Measurements from ENCODE around the gene CCL22.

Gene CCL22

GRCh38 chr16:57358527-57359095 is at the start of gene CCL22:
Gene CCL22 (plus strand): TSS chr16:57358783. CDS start chr16:57358817, 34 bp downstream.
- H3K4me3 Mint-ChIP-seq = peak within 1 kb of the TSS; percentile 78 to 92
- peaks cover 45 to 70% of the 10 kb centered on the region in 2 donors for H3K4me1 Mint-ChIP-seq
- H3K36me3 Mint-ChIP-seq = peaks cover 45 to 49% of the 10 kb centered on the region in 2 donors
- ATAC-seq (replicated peaks) (peak; percentile 78 to 79), DNase-seq (peak; percentile 85)
- no peaks in the 10 kb centered on the region for H3K9me3 Mint-ChIP-seq
- peak within 1 kb of the TSS; percentile 96 for H3K27ac Mint-ChIP-seq
- H3K27me3 Mint-ChIP-seq = no peaks in the 10 kb centered on the region

- ATAC-seq (replicated peaks) (no peak), DNase-seq (no peak)
- H3K4me1 Mint-ChIP-seq = peaks cover 18 to 31% of the 10 kb centered on the region in 2 donors
- no peaks in the 10 kb centered on the region for H3K36me3 Mint-ChIP-seq
- no peak overlapping the region for H3K27ac Mint-ChIP-seq
- peaks cover 12 to 13% of the 10 kb centered on the region in 2 donors for H3K27me3 Mint-ChIP-seq
- no peak overlapping the region for H3K4me3 Mint-ChIP-seq
- no peaks in the 10 kb centered on the region for H3K9me3 Mint-ChIP-seq
Observed at GRCh38 chr16:57310801-57311200, 47.8 kb upstream of the CCL22 start.

GRCh38 chr16:57313509-57313908 is 45.1 kb upstream of the CCL22 start:
- H3K36me3 Mint-ChIP-seq = no peaks in the 10 kb centered on the region
- H3K4me3 Mint-ChIP-seq = no peak overlapping the region
- ATAC-seq (replicated peaks) (no peak), DNase-seq (no peak)
- no peaks in the 10 kb centered on the region for H3K9me3 Mint-ChIP-seq
- no peak overlapping the region for H3K27ac Mint-ChIP-seq
- peaks cover 9 to 10% of the 10 kb centered on the region in 2 donors for H3K27me3 Mint-ChIP-seq
- peaks cover 17 to 35% of the 10 kb centered on the region in 2 donors for H3K4me1 Mint-ChIP-seq

GRCh38 chr16:57314161-57314785 is 44.3 kb upstream of the CCL22 start:
- Mint-ChIP-seq H3K4me3 (peak overlapping the region in 1 of 2 donors; percentile 12), H3K27me3 (peaks cover 9 to 10% of the 10 kb centered on the region in 2 donors), H3K36me3 (no peaks in the 10 kb centered on the region), H3K9me3 (no peaks in the 10 kb centered on the region), H3K4me1 (peaks cover 17 to 33% of the 10 kb centered on the region in 2 donors), H3K27ac (no peak overlapping the region)
- ATAC-seq (replicated peaks) (peak; percentile 56 to 68), DNase-seq (no peak)

GRCh38 chr16:57315416-57315815 is 43.2 kb upstream of the CCL22 start:
- peaks cover 9 to 10% of the 10 kb centered on the region in 2 donors for H3K27me3 Mint-ChIP-seq
- no peaks in the 10 kb centered on the region for H3K9me3 Mint-ChIP-seq
- peaks cover 17 to 29% of the 10 kb centered on the region in 2 donors for H3K4me1 Mint-ChIP-seq
- no peaks in the 10 kb centered on the region for H3K36me3 Mint-ChIP-seq
- ATAC-seq (replicated peaks) (no peak), DNase-seq (no peak)
- H3K27ac Mint-ChIP-seq = no peak overlapping the region
- no peak overlapping the region for H3K4me3 Mint-ChIP-seq

GRCh38 chr16:57316390-57317017 is 42.1 kb upstream of the CCL22 start:
- peaks cover 9 to 10% of the 10 kb centered on the region in 2 donors for H3K27me3 Mint-ChIP-seq
- H3K4me1 Mint-ChIP-seq = peaks cover 15 to 21% of the 10 kb centered on the region in 2 donors
- no peak overlapping the region for H3K4me3 Mint-ChIP-seq
- ATAC-seq (replicated peaks) (no peak), DNase-seq (no peak)
- no peak overlapping the region for H3K27ac Mint-ChIP-seq
- H3K9me3 Mint-ChIP-seq = no peaks in the 10 kb centered on the region
- no peaks in the 10 kb centered on the region for H3K36me3 Mint-ChIP-seq

GRCh38 chr16:57318240-57318970 is 40.2 kb upstream of the CCL22 start:
- Mint-ChIP-seq H3K36me3 (no peaks in the 10 kb centered on the region), H3K27me3 (peaks cover 4 to 5% of the 10 kb centered on the region in 2 donors), H3K4me3 (no peak overlapping the region), H3K4me1 (peaks cover 14 to 21% of the 10 kb centered on the region in 2 donors), H3K9me3 (no peaks in the 10 kb centered on the region), H3K27ac (no peak overlapping the region)
- DNase-seq (no peak), ATAC-seq (replicated peaks) (no peak)

GRCh38 chr16:57319646-57320045 is 38.9 kb upstream of the CCL22 start:
- no peak for ATAC-seq (replicated peaks)

GRCh38 chr16:57324749-57325148 is 33.8 kb upstream of the CCL22 start:
- ATAC-seq (replicated peaks) = peak; percentile 78 to 85
- peak overlapping the region; percentile 1 for H3K27ac Mint-ChIP-seq

More at GRCh38 chr16:57319646-57320045, 38.9 kb upstream of the CCL22 start:
- H3K27ac Mint-ChIP-seq = no peak overlapping the region
- H3K4me1 Mint-ChIP-seq = peaks cover 9 to 21% of the 10 kb centered on the region in 2 donors
- peaks cover 4 to 5% of the 10 kb centered on the region in 2 donors for H3K27me3 Mint-ChIP-seq
- H3K4me3 Mint-ChIP-seq = no peak overlapping the region
- H3K9me3 Mint-ChIP-seq = no peaks in the 10 kb centered on the region
- DNase-seq = no peak
- no peaks in the 10 kb centered on the region for H3K36me3 Mint-ChIP-seq

GRCh38 chr16:57325458-57325857 is 33.1 kb upstream of the CCL22 start:
- ATAC-seq (replicated peaks) = peak in 1 of 2 donors; percentile 19
- DNase-seq = no peak
- no peaks in the 10 kb centered on the region for H3K9me3 Mint-ChIP-seq
- H3K27me3 Mint-ChIP-seq = no peaks in the 10 kb centered on the region
- H3K4me3 Mint-ChIP-seq = no peak overlapping the region
- H3K27ac Mint-ChIP-seq = no peak overlapping the region
- no peaks in the 10 kb centered on the region for H3K36me3 Mint-ChIP-seq
- peaks cover 13% of the 10 kb centered on the region in 2 donors for H3K4me1 Mint-ChIP-seq

More at GRCh38 chr16:57324749-57325148, 33.8 kb upstream of the CCL22 start:
- H3K9me3 Mint-ChIP-seq = no peaks in the 10 kb centered on the region
- H3K4me3 Mint-ChIP-seq = peak overlapping the region in 1 of 2 donors; percentile 28
- peaks cover 9 to 13% of the 10 kb centered on the region in 2 donors for H3K4me1 Mint-ChIP-seq
- no peaks in the 10 kb centered on the region for H3K27me3 Mint-ChIP-seq
- no peak for DNase-seq
- H3K36me3 Mint-ChIP-seq = no peaks in the 10 kb centered on the region

- Mint-ChIP-seq H3K4me1 (peaks cover 5 to 8% of the 10 kb centered on the region in 2 donors), H3K27me3 (peaks cover 0 to under 1% of the 10 kb centered on the region in 2 donors), H3K36me3 (peaks cover 3 to 7% of the 10 kb centered on the region in 2 donors), H3K4me3 (no peak overlapping the region), H3K27ac (no peak overlapping the region), H3K9me3 (peaks cover 3 to 5% of the 10 kb centered on the region in 2 donors)
- ATAC-seq (replicated peaks) = no peak
- no peak for DNase-seq
Observed at GRCh38 chr16:57329718-57330327, 28.8 kb upstream of the CCL22 start.

GRCh38 chr16:57331355-57331754 is 27.2 kb upstream of the CCL22 start:
- peak overlapping the region; percentile 9 for H3K27ac Mint-ChIP-seq
- peaks cover 0 to 5% of the 10 kb centered on the region in 2 donors for H3K27me3 Mint-ChIP-seq
- no peak overlapping the region for H3K4me3 Mint-ChIP-seq
- peaks cover 0 to 4% of the 10 kb centered on the region in 2 donors for H3K4me1 Mint-ChIP-seq
- ATAC-seq (replicated peaks) (no peak), DNase-seq (no peak)
- peaks cover 3 to 7% of the 10 kb centered on the region in 2 donors for H3K36me3 Mint-ChIP-seq
- peaks cover 3 to 5% of the 10 kb centered on the region in 2 donors for H3K9me3 Mint-ChIP-seq

- ATAC-seq (replicated peaks) = no peak
- peaks cover 3 to 6% of the 10 kb centered on the region in 2 donors for H3K4me1 Mint-ChIP-seq
- H3K27ac Mint-ChIP-seq = no peak overlapping the region
Observed at GRCh38 chr16:57333402-57333801, 25.2 kb upstream of the CCL22 start.

GRCh38 chr16:57335366-57335765 is 23.2 kb upstream of the CCL22 start:
- H3K27me3 Mint-ChIP-seq = peaks cover 0 to 5% of the 10 kb centered on the region in 2 donors

More at GRCh38 chr16:57333402-57333801, 25.2 kb upstream of the CCL22 start:
- no peak overlapping the region for H3K4me3 Mint-ChIP-seq
- no peak for DNase-seq
- H3K27me3 Mint-ChIP-seq = peaks cover 0 to 5% of the 10 kb centered on the region in 2 donors
- H3K9me3 Mint-ChIP-seq = peaks cover 3 to 5% of the 10 kb centered on the region in 2 donors
- H3K36me3 Mint-ChIP-seq = peaks cover 3 to 7% of the 10 kb centered on the region in 2 donors

More at GRCh38 chr16:57335366-57335765, 23.2 kb upstream of the CCL22 start:
- DNase-seq (no peak), ATAC-seq (replicated peaks) (no peak)
- Mint-ChIP-seq H3K27ac (no peak overlapping the region), H3K9me3 (peaks cover 3 to 5% of the 10 kb centered on the region in 2 donors), H3K36me3 (peaks cover 3 to 11% of the 10 kb centered on the region in 2 donors), H3K4me1 (peaks cover 10 to 23% of the 10 kb centered on the region in 2 donors), H3K4me3 (no peak overlapping the region)

Measured in stimulated activated naive B cell treated with anti-CD40 and anti-IgM and Interleukin-4, amounts not matched to agents 10 μg/mL and 1 μg/mL and 100 μg/mL, for 72 hours (primary cell).